Measurements from ENCODE around the gene GMEB1.

GRCh38 chr1:28682840-28683239, 14.3 kb downstream of the GMEB1 start:
- TF ChIP-seq, protein P1, sequence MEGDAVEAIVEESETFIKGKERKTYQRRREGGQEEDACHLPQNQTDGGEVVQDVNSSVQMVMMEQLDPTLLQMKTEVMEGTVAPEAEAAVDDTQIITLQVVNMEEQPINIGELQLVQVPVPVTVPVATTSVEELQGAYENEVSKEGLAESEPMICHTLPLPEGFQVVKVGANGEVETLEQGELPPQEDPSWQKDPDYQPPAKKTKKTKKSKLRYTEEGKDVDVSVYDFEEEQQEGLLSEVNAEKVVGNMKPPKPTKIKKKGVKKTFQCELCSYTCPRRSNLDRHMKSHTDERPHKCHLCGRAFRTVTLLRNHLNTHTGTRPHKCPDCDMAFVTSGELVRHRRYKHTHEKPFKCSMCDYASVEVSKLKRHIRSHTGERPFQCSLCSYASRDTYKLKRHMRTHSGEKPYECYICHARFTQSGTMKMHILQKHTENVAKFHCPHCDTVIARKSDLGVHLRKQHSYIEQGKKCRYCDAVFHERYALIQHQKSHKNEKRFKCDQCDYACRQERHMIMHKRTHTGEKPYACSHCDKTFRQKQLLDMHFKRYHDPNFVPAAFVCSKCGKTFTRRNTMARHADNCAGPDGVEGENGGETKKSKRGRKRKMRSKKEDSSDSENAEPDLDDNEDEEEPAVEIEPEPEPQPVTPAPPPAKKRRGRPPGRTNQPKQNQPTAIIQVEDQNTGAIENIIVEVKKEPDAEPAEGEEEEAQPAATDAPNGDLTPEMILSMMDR (IDR thresholded peaks at IDR 0.05; ENCODE audit: insufficient read depth, low read length) = no peak
- no peak for TF ChIP-seq POLR2AphosphoS5 (IDR thresholded peaks at IDR 0.05; ENCODE audit: low read depth)

Measured in HL-60 (cell line).